WI38 (cell line): ENCODE data around the gene DNAJA3.
"Not testable (repeated sequence)": the region's sequence is repeated elsewhere in the genome, so short reads cannot be mapped to it uniquely, and the experiment has no call there.

Source experiments
- H3K4me3 ChIP-seq: 2 replicates; pipeline ENCODE4 v1.5.1; 2011; ENCODE audit warnings: low read depth, mild to moderate bottlenecking, control low read depth, low read length
- CTCF ChIP-seq: IDR thresholded peaks from 2 replicates; pipeline ENCODE4 v1.5.1; 2012; ENCODE audit warnings: low read depth, mild to moderate bottlenecking, control low read depth, low read length

DNAJA3 gene

GRCh38 chr16:4389051-4389955 lies 36.4 kb upstream of the DNAJA3 start:
- no peak for TF ChIP-seq CTCF
- no peak overlapping the region for H3K4me3 ChIP-seq

- no peak for TF ChIP-seq CTCF
- H3K4me3 ChIP-seq: no peak overlapping the region
Observed at GRCh38 chr16:4390266-4391260, 35.1 kb upstream of the DNAJA3 start.

GRCh38 chr16:4391631-4392381 lies 33.9 kb upstream of the DNAJA3 start:
- no peak overlapping the region for H3K4me3 ChIP-seq
- no peak for TF ChIP-seq CTCF

GRCh38 chr16:4392382-4393239 lies 33.1 kb upstream of the DNAJA3 start:
- no peak for TF ChIP-seq CTCF
- no peak overlapping the region for H3K4me3 ChIP-seq

GRCh38 chr16:4393240-4393600 lies 32.4 kb upstream of the DNAJA3 start:
- no peak for TF ChIP-seq CTCF
- H3K4me3 ChIP-seq: no peak overlapping the region

GRCh38 chr16:4393850-4394249 lies 31.8 kb upstream of the DNAJA3 start:
- H3K4me3 ChIP-seq: not testable (repeated sequence)
